GM18861 (cell line): ENCODE data around the gene SIM2.

Experiments
- ATAC-seq: cut with Tn5 transposase; IDR thresholded peaks from one replicate; pipeline ENCODE4 v1.9.1; 2021; ENCODE audit not compliant: unreplicated experiment

SIM2 gene

GRCh38 chr21:36759348-36760083 lies 60.6 kb downstream of the SIM2 start:
- no peak for ATAC-seq

- no peak for ATAC-seq
Observed at GRCh38 chr21:36761685-36762084, 62.8 kb downstream of the SIM2 start.

GRCh38 chr21:36762642-36763041 lies 63.7 kb downstream of the SIM2 start:
- ATAC-seq, result no peak

- no peak for ATAC-seq
Observed at GRCh38 chr21:36763305-36763704, 64.4 kb downstream of the SIM2 start.

GRCh38 chr21:36765229-36765628 lies 66.3 kb downstream of the SIM2 start:
- no peak for ATAC-seq

GRCh38 chr21:36766511-36766910 lies 67.6 kb downstream of the SIM2 start:
- no peak for ATAC-seq

- ATAC-seq, result no peak
Observed at GRCh38 chr21:36767096-36767495, 68.2 kb downstream of the SIM2 start.

- ATAC-seq, result no peak
Observed at GRCh38 chr21:36768496-36768895, 69.6 kb downstream of the SIM2 start.

- ATAC-seq, result no peak
Observed at GRCh38 chr21:36769051-36769839, 70.3 kb downstream of the SIM2 start.

GRCh38 chr21:36773117-36773516 lies 74.2 kb downstream of the SIM2 start:
- ATAC-seq, result no peak

GRCh38 chr21:36773995-36774394 lies 75.1 kb downstream of the SIM2 start:
- ATAC-seq, result no peak

- no peak for ATAC-seq
Observed at GRCh38 chr21:36776981-36777617, 78.2 kb downstream of the SIM2 start.

GRCh38 chr21:36780861-36781260 lies 81.9 kb downstream of the SIM2 start:
- ATAC-seq, result no peak

GRCh38 chr21:36783612-36784374 lies 84.9 kb downstream of the SIM2 start:
- ATAC-seq, result no peak

- ATAC-seq, result no peak
Observed at GRCh38 chr21:36784947-36785346, 86.0 kb downstream of the SIM2 start.

GRCh38 chr21:36785615-36786014 lies 86.7 kb downstream of the SIM2 start:
- no peak for ATAC-seq

- ATAC-seq, result no peak
Observed at GRCh38 chr21:36786186-36786585, 87.3 kb downstream of the SIM2 start.

GRCh38 chr21:36788120-36788638 lies 89.3 kb downstream of the SIM2 start:
- ATAC-seq, result no peak

- ATAC-seq, result no peak
Observed at GRCh38 chr21:36790616-36791015, 91.7 kb downstream of the SIM2 start.

- ATAC-seq, result no peak
Observed at GRCh38 chr21:36791180-36791579, 92.3 kb downstream of the SIM2 start.
